Sigmoid colon (tissue), 7 donors: ENCODE data around the gene FUT7. TPM values are rescaled to one million over a fixed set of nuclear protein-coding genes. Genes with fewer than 3 reads are reported as not detected.

Experiments
- DNase-seq: peaks from one replicate; pipeline ENCODE4 v3.0.0-alpha.2; 2019
- H3K27ac ChIP-seq, 4 donors: fragments of 200-600 bp; sonication (generic); one replicate each; pipeline ENCODE4 v1.5.1; 2016 to 2019; ENCODE audit warnings: mild to moderate bottlenecking in 1 of 4
- H3K27me3 ChIP-seq, 3 donors: fragments of 200-600 bp; sonication (generic); one replicate each; pipeline ENCODE4 v1.5.1; 2019; ENCODE audit warnings: mild to moderate bottlenecking in 1 of 3
- H3K36me3 ChIP-seq, 4 donors: fragments of 200-600 bp; sonication (generic); one replicate each; pipeline ENCODE4 v1.5.1; 2016 to 2019
- H3K4me1 ChIP-seq, 4 donors: fragments of 200-600 bp; sonication (generic); one replicate each; pipeline ENCODE4 v1.5.1; 2017 to 2019
- H3K4me3 ChIP-seq, 4 donors: fragments of 200-600 bp; sonication (generic); one replicate each; pipeline ENCODE4 v1.5.1; 2017 to 2019; ENCODE audit warnings: mild to moderate bottlenecking in 2 of 4, moderate library complexity in 1 of 4
- H3K9me3 ChIP-seq, 4 donors: fragments of 200-600 bp in 3 of 4; sonication (generic) in 3 of 4; one replicate each; pipeline versions ENCODE4 v1.5.1 to v1.6.1; 2013 to 2019
- CTCF ChIP-seq, 4 experiments: fragments of 450-650 bp in 3 of 4; fragments of 200-600 bp in 1 of 4; IDR thresholded peaks; one replicate each; pipeline ENCODE4 v1.5.1; 2016 to 2019; ENCODE audit warnings: antibody characterized with exemption in 4 of 4, mild to moderate bottlenecking in 3 of 4, moderate library complexity in 2 of 4
- EP300 ChIP-seq, 4 donors: sonication (generic); formaldehyde crosslinking; IDR thresholded peaks; one replicate each; pipeline ENCODE4 v1.6.1; 2017; ENCODE audit warnings: antibody characterized with exemption in 4 of 4
- POLR2A ChIP-seq, 2 donors: fragments of 450-650 bp; IDR thresholded peaks; one replicate each; pipeline ENCODE4 v1.6.1; 2016; ENCODE audit warnings: antibody characterized with exemption in 2 of 2, mild to moderate bottlenecking in 2 of 2, moderate library complexity in 2 of 2
- POLR2AphosphoS5 ChIP-seq, 4 donors: sonication (generic); formaldehyde crosslinking; IDR thresholded peaks; one replicate each; pipeline ENCODE4 v1.6.1; 2017; ENCODE audit warnings: antibody characterized with exemption in 4 of 4
- WGBS, 2 donors: extraction: QIAGEN DNeasy Blood & Tissue Kit; methylation state at CpG; one replicate each; pipeline ENCODE4 v1.1.7; 2013; 5-methylcytosine and 5-hydroxymethylcytosine counted together
- intact Hi-C: fragments of 100-400 bp; cut with DNase I; formaldehyde crosslinking; loops from one replicate; pipeline ENCODE4 v1.15.1; 2023
- polyA plus RNA-seq, 3 donors: library from polyadenylated mRNA; stranded (reverse); fragments of 200-250 nt; gene quantifications; one replicate each; pipeline ENCODE4 v1.2.3, GENCODE V29; 2013
- total RNA-seq, 4 donors: library from RNA; depleted of rRNA; stranded (reverse); fragments of >200 nt; gene quantifications; one replicate each; pipeline ENCODE4 v1.1.0, GENCODE V29; 2016
- donor health status: healthy with polysubstance abuse.
- donor health status: Bipolar disorder and iron deficiency.
- donor health status: healthy.

The FUT7 gene
- total and polyA plus RNA-seq, 7 donors, result 0.36 to 1.3 (median 0.84) TPM; not detected in 3

GRCh38 chr9:137037483-137037882 is 5.6 kb upstream of the FUT7 start:
- 84 to 90% methylated on average over 10 of the region's 10 CpGs for WGBS, 2 donors
- H3K36me3 ChIP-seq, result peaks cover 0 to 26% (median 16%) of the 10 kb centered on the region in 4 donors

GRCh38 chr9:137037035-137037434 is 5.1 kb upstream of the FUT7 start:
- peaks cover 0 to 10% (median 9%) of the 10 kb centered on the region in 4 donors for H3K4me1 ChIP-seq
- no peaks in the 10 kb centered on the region for H3K9me3 ChIP-seq
- intact Hi-C loops, result loop anchor here (10.0 kb wide), 1 partner anchor 192 kb away; the partner anchor contains the start of genes AJM1 and PHPT1
- no peak for DNase-seq
- no peak overlapping the region for H3K4me3 ChIP-seq
- 48 to 76% methylated on average over 13 of the region's 13 CpGs for WGBS, 2 donors
- H3K36me3 ChIP-seq, result peaks cover 0 to 26% (median 16%) of the 10 kb centered on the region in 4 donors
- H3K27me3 ChIP-seq, result peaks cover 0 to 9% (median 0%) of the 10 kb centered on the region in 3 donors
- TF ChIP-seq CTCF (IDR thresholded peaks at IDR 0.05), result no peak
- TF ChIP-seq POLR2A (IDR thresholded peaks at IDR 0.05), result no peak
- TF ChIP-seq POLR2AphosphoS5 (IDR thresholded peaks at IDR 0.05), result no peak
- TF ChIP-seq EP300 (IDR thresholded peaks at IDR 0.05), result no peak
- no peak overlapping the region for H3K27ac ChIP-seq

More at GRCh38 chr9:137037483-137037882, 5.6 kb upstream of the FUT7 start:
- TF ChIP-seq EP300 (IDR thresholded peaks at IDR 0.05) (no peak), POLR2AphosphoS5 (IDR thresholded peaks at IDR 0.05) (no peak), POLR2A (IDR thresholded peaks at IDR 0.05) (no peak), CTCF (IDR thresholded peaks at IDR 0.05) (no peak)
- Histone ChIP-seq H3K27ac (no peak overlapping the region), H3K4me1 (peaks cover 0 to 10% (median 9%) of the 10 kb centered on the region in 4 donors), H3K27me3 (peaks cover 0 to 9% (median 0%) of the 10 kb centered on the region in 3 donors), H3K4me3 (no peak overlapping the region), H3K9me3 (no peaks in the 10 kb centered on the region)
- intact Hi-C loops, result loop anchor here (10.0 kb wide), 1 partner anchor 193 kb away; the partner anchor contains the start of genes AJM1 and PHPT1
- no peak for DNase-seq

- Histone ChIP-seq H3K27ac (no peak overlapping the region), H3K4me1 (peaks cover 0 to 10% (median 9%) of the 10 kb centered on the region in 4 donors), H3K9me3 (no peaks in the 10 kb centered on the region), H3K36me3 (peaks cover 0 to 24% (median 16%) of the 10 kb centered on the region in 4 donors), H3K27me3 (peaks cover 0 to 9% (median 0%) of the 10 kb centered on the region in 3 donors), H3K4me3 (no peak overlapping the region)
- 82 to 85% methylated on average over 8 of the region's 8 CpGs for WGBS, 2 donors
- TF ChIP-seq EP300 (IDR thresholded peaks at IDR 0.05) (no peak), POLR2A (IDR thresholded peaks at IDR 0.05) (no peak), POLR2AphosphoS5 (IDR thresholded peaks at IDR 0.05) (no peak), CTCF (IDR thresholded peaks at IDR 0.05) (no peak)
- no peak for DNase-seq
- intact Hi-C loops, result loop anchor here (1.0 to 10.0 kb wide), 2 partner anchors 191 to 249 kb away; partner anchors contain the start of genes AJM1 and PHPT1
Measured at GRCh38 chr9:137035937-137036336, 4.0 kb upstream of the FUT7 start.

- Histone ChIP-seq H3K36me3 (peaks cover 0 to 20% (median 16%) of the 10 kb centered on the region in 4 donors), H3K4me1 (peaks cover 0 to 10% (median 9%) of the 10 kb centered on the region in 4 donors), H3K27me3 (peaks cover 0 to 9% (median 0%) of the 10 kb centered on the region in 3 donors), H3K4me3 (no peak overlapping the region), H3K9me3 (no peaks in the 10 kb centered on the region), H3K27ac (no peak overlapping the region)
- intact Hi-C loops, result loop anchor here (1.0 to 10.0 kb wide), 2 partner anchors 191 to 248 kb away; partner anchors contain the start of genes AJM1 and PHPT1
- 33 to 35% methylated on average over 9 of the region's 9 CpGs for WGBS, 2 donors
- peak in 2 of 4 experiments; percentile 11 to 20 for TF ChIP-seq CTCF (IDR thresholded peaks at IDR 0.05)
- no peak for TF ChIP-seq POLR2A (IDR thresholded peaks at IDR 0.05)
- no peak for DNase-seq
Measured at GRCh38 chr9:137035507-137035834, 3.6 kb upstream of the FUT7 start.
